Astrocyte of the spinal cord (primary cell): ENCODE data around the gene RARS2.
A peak's percentile ranks its signal among the peaks of the same experiment; 100 is the strongest.

ENCODE experiments used
- DNase-seq: peaks from one replicate; pipeline ENCODE4 v3.0.0; 2011; ENCODE audit warnings: low read depth, low spot score
- H3K4me3 ChIP-seq: 2 replicates; pipeline ENCODE4 v1.5.1; 2011; ENCODE audit warnings: low read depth, mild to moderate bottlenecking, low read length, moderate library complexity
- CTCF ChIP-seq: IDR thresholded peaks from 2 replicates; pipeline ENCODE4 v1.5.1; 2012; ENCODE audit warnings: low read depth, mild to moderate bottlenecking, low read length, inconsistent platforms
- in situ Hi-C: cut with HindIII; loops from 2 replicates; pipeline ENCODE4 v1.10.0; 2017; ENCODE audit warnings: low sequenced_read_pairs

The RARS2 gene

GRCh38 chr6:87589693-87590416 is at the start of gene RARS2, which contains the start of gene ORC3:
Gene RARS2, minus strand, starts transcription at chr6:87589987. Its CDS starts 30 bp downstream, at chr6:87589957.
Gene ORC3, plus strand, starts transcription at chr6:87590135. Its CDS starts 34 bp downstream, at chr6:87590169.
- peak; percentile 95 for DNase-seq
- in situ Hi-C loops, result no loop called here
- peak within 1 kb of the TSS; percentile 98 for H3K4me3 ChIP-seq

GRCh38 chr6:87639373-87639772 is 49.6 kb upstream of the RARS2 start:
- DNase-seq, result no peak
- in situ Hi-C loops, result no loop called here
- no peak overlapping the region for H3K4me3 ChIP-seq
- no peak for TF ChIP-seq CTCF

More at GRCh38 chr6:87589693-87590416, at the start of gene RARS2, which contains the start of gene ORC3:
- TF ChIP-seq CTCF, result no peak

- in situ Hi-C loops, result no loop called here
- no peak overlapping the region for H3K4me3 ChIP-seq
- DNase-seq, result no peak
- no peak for TF ChIP-seq CTCF
Measured at GRCh38 chr6:87637106-87637505, 47.3 kb upstream of the RARS2 start.

GRCh38 chr6:87636315-87636714 is 46.5 kb upstream of the RARS2 start:
- DNase-seq, result no peak
- no peak for TF ChIP-seq CTCF
- in situ Hi-C loops, result no loop called here
- no peak overlapping the region for H3K4me3 ChIP-seq

- DNase-seq, result no peak
- TF ChIP-seq CTCF, result no peak
- H3K4me3 ChIP-seq, result no peak overlapping the region
- in situ Hi-C loops, result no loop called here
Measured at GRCh38 chr6:87633851-87634250, 44.1 kb upstream of the RARS2 start.

- no peak for DNase-seq
- in situ Hi-C loops, result no loop called here
Measured at GRCh38 chr6:87630746-87631145, 41.0 kb upstream of the RARS2 start.

More at GRCh38 chr6:87630746-87631145, 41.0 kb upstream of the RARS2 start:
- TF ChIP-seq CTCF, result no peak
- no peak overlapping the region for H3K4me3 ChIP-seq
